SK-N-SH (cell line): ENCODE measurements around the gene WDR90. TPM values are rescaled to one million over a fixed set of nuclear protein-coding genes. Genes with fewer than 3 reads are reported as not detected.

Source experiments
- CTCF ChIA-PET: fragments of 300-600, 350-600 bp; formaldehyde crosslinking; extraction: SDS; loops from one replicate; lab custom pipeline; 2021; lab: Yijun Ruan, JAX
- POLR2A ChIA-PET: fragments of 350-600 bp; sonication (Branson Sonifier 250); formaldehyde crosslinking; extraction: SDS; loops from one replicate; lab custom pipeline; 2020; ENCODE audit warnings: antibody characterized with exemption, inconsistent platforms; lab: Yijun Ruan, JAX
- DNase-seq: peaks from one replicate; pipeline ENCODE4 v3.0.0; 2012
- H2AFZ ChIP-seq: fragments of 200-600 bp; sonication (generic); 2 replicates; pipeline ENCODE4 v1.8.1; 2016; ENCODE audit warnings: antibody characterized with exemption, mild to moderate bottlenecking, low read depth
- H3F3A ChIP-seq: fragments of 200-600 bp; sonication (generic); replicated peaks from 2 replicates; pipeline ENCODE3; 2016; ENCODE audit warnings: antibody characterized with exemption, mild to moderate bottlenecking; ENCODE audit not compliant: insufficient read depth
- H3K27ac ChIP-seq, 2 experiments: fragments of 200-500 bp in 1 of 2; fragments of 200-600 bp in 1 of 2; sonication (Bioruptor generic) in 1 of 2; sonication (generic), shearing (Covaris generic) in 1 of 2; 2 replicates each; pipeline versions ENCODE4 v1.5.1 to v1.6.1; 2014 to 2016; ENCODE audit warnings: low read depth in 2 of 2, inconsistent platforms in 1 of 2, low read length in 1 of 2, mild to moderate bottlenecking in 1 of 2, mixed read lengths in 1 of 2
- H3K27me3 ChIP-seq: fragments of 200-600 bp; sonication (generic), shearing (Covaris generic); 2 replicates; pipeline ENCODE4 v1.6.1; 2016; ENCODE audit warnings: mixed run types; ENCODE audit not compliant: insufficient read depth
- H3K36me3 ChIP-seq, 2 experiments: fragments of 200-500 bp in 1 of 2; fragments of 200-600 bp in 1 of 2; sonication (Bioruptor generic) in 1 of 2; sonication (generic) in 1 of 2; replicated peaks in 1 of 2; 2 replicates each; pipeline versions ENCODE3 to v1.5.1; 2014 to 2016; ENCODE audit warnings: low read length in 1 of 2, mild to moderate bottlenecking in 1 of 2; ENCODE audit not compliant: insufficient read depth in 2 of 2, control insufficient read depth in 1 of 2
- H3K4me1 ChIP-seq, 2 experiments: fragments of 200-500 bp in 1 of 2; fragments of 200-600 bp in 1 of 2; sonication (Bioruptor generic) in 1 of 2; sonication (generic), shearing (Covaris generic) in 1 of 2; 2 replicates each; pipeline versions ENCODE4 v1.5.1 to v1.6.1; 2014 to 2016; ENCODE audit warnings: low read depth in 1 of 2, low read length in 1 of 2, mixed run types in 1 of 2; ENCODE audit not compliant: insufficient read depth in 2 of 2, control insufficient read depth in 1 of 2
- H3K4me2 ChIP-seq: fragments of 200-600 bp; sonication (generic), shearing (Covaris generic); 2 replicates; pipeline ENCODE4 v1.6.1; 2017; ENCODE audit warnings: mixed run types
- H3K4me3 ChIP-seq, 2 experiments: fragments of 200-500 bp in 1 of 2; fragments of 200-600 bp in 1 of 2; sonication (Bioruptor generic) in 1 of 2; sonication (generic), shearing (Covaris generic) in 1 of 2; 2 replicates each; pipeline versions ENCODE4 v1.5.1 to v1.8.1; 2014 to 2016; ENCODE audit warnings: low read depth in 2 of 2, inconsistent platforms in 1 of 2, low read length in 1 of 2, mild to moderate bottlenecking in 1 of 2, mixed read lengths in 1 of 2, moderate library complexity in 1 of 2
- H3K79me2 ChIP-seq: fragments of 200-600 bp; sonication (generic); 2 replicates; pipeline ENCODE4 v1.8.1; 2017; ENCODE audit warnings: mild to moderate bottlenecking; ENCODE audit not compliant: insufficient read depth
- H3K9ac ChIP-seq: fragments of 200-600 bp; sonication (generic); 2 replicates; pipeline ENCODE4 v1.6.1; 2017; ENCODE audit warnings: mixed run types
- H3K9me2 ChIP-seq: fragments of 200-600 bp; sonication (generic); 2 replicates; pipeline ENCODE4 v1.6.1; 2017; ENCODE audit warnings: mixed run types
- H3K9me3 ChIP-seq: fragments of 200-600 bp; sonication (generic); 2 replicates; pipeline ENCODE4 v1.6.1; 2017; ENCODE audit warnings: mixed run types, mild to moderate bottlenecking, moderate library complexity
- H4K20me1 ChIP-seq: fragments of 200-600 bp; sonication (generic); 2 replicates; pipeline ENCODE4 v1.6.1; 2017; ENCODE audit warnings: mild to moderate bottlenecking, mixed run types; ENCODE audit not compliant: insufficient read depth
- CHD2 ChIP-seq: fragments of 150-350 bp; IDR thresholded peaks from 2 replicates; pipeline ENCODE4 v1.6.1; 2018; ENCODE audit warnings: low read length; ENCODE audit not compliant: partially characterized antibody
- ELF1 ChIP-seq: IDR thresholded peaks from 2 replicates; pipeline ENCODE4 v1.4.0; 2012
- FOXJ3 ChIP-seq: sonication (generic); formaldehyde crosslinking; IDR thresholded peaks from 2 replicates; pipeline ENCODE4 v1.5.1; 2020; ENCODE audit warnings: mild to moderate bottlenecking, missing genetic modification reagents
- FOXM1 ChIP-seq: IDR thresholded peaks from 2 replicates; pipeline ENCODE4 v1.4.0; 2012; ENCODE audit warnings: low read depth, mild to moderate bottlenecking
- MEF2A ChIP-seq: IDR thresholded peaks from 2 replicates; pipeline ENCODE4 v1.4.0; 2012; ENCODE audit warnings: low read depth, borderline replicate concordance
- NFIC ChIP-seq: IDR thresholded peaks from 2 replicates; pipeline ENCODE4 v1.4.0; 2012; ENCODE audit warnings: borderline replicate concordance
- NRF1 ChIP-seq: IDR thresholded peaks from 2 replicates; pipeline ENCODE4 v1.6.1; 2012; ENCODE audit warnings: low read depth, mild to moderate bottlenecking, low read length
- POLR2AphosphoS5 ChIP-seq: IDR thresholded peaks from 2 replicates; pipeline ENCODE4 v1.6.1; 2012; ENCODE audit warnings: low read depth, low read length
- RFX5 ChIP-seq: IDR thresholded peaks from 2 replicates; pipeline ENCODE4 v1.6.1; 2012; ENCODE audit warnings: mild to moderate bottlenecking, improper control_type of control experiment, low read length
- RXRA ChIP-seq: IDR thresholded peaks from 2 replicates; pipeline ENCODE4 v1.4.0; 2012; ENCODE audit warnings: low read depth, mild to moderate bottlenecking, borderline replicate concordance
- SIN3A ChIP-seq: IDR thresholded peaks from 2 replicates; pipeline ENCODE4 v1.6.1; 2012; ENCODE audit warnings: low read depth, mild to moderate bottlenecking, low read length, moderate library complexity, borderline replicate concordance
- TCF12 ChIP-seq: IDR thresholded peaks from 2 replicates; pipeline ENCODE4 v1.4.0; 2012
- USF1 ChIP-seq: IDR thresholded peaks from 2 replicates; pipeline ENCODE4 v1.4.0; 2012; ENCODE audit warnings: low read depth, borderline replicate concordance
- USF2 ChIP-seq: fragments of 150-350 bp; IDR thresholded peaks from 2 replicates; pipeline ENCODE4 v1.6.1; 2017; ENCODE audit warnings: antibody characterized with exemption, low read length, low read depth, borderline replicate concordance
- WGBS: methylation state at CpG from one replicate; pipeline ENCODE4 v1.1.6; 2017; ENCODE audit warnings: low lambda C conversion rate; 5-methylcytosine and 5-hydroxymethylcytosine counted together
- polyA plus RNA-seq, 3 experiments: library from polyadenylated mRNA; depleted of rRNA; stranded (reverse); fragments of >200 nt; gene quantifications; 2 replicates each; pipeline ENCODE4 v1.2.3, GENCODE V29; 2012
- TF ChIP-seq, protein P1 (sequence below): IDR thresholded peaks from 2 replicates; pipeline ENCODE4; 2012
- TF ChIP-seq, protein P2 (sequence below): IDR thresholded peaks from 2 replicates; pipeline ENCODE4 v1.4.0; 2012; ENCODE audit warnings: low read depth, borderline replicate concordance
- TF ChIP-seq, protein P3 (sequence below): fragments of 150-350 bp; IDR thresholded peaks from 2 replicates; pipeline ENCODE4 v1.6.1; 2016; ENCODE audit warnings: mild to moderate bottlenecking, low read depth, low read length

Gene WDR90
- polyA plus RNA-seq, 1 of the 3 experiments (the other 2 are of a cell fraction) = 32.0 TPM

DNA sequence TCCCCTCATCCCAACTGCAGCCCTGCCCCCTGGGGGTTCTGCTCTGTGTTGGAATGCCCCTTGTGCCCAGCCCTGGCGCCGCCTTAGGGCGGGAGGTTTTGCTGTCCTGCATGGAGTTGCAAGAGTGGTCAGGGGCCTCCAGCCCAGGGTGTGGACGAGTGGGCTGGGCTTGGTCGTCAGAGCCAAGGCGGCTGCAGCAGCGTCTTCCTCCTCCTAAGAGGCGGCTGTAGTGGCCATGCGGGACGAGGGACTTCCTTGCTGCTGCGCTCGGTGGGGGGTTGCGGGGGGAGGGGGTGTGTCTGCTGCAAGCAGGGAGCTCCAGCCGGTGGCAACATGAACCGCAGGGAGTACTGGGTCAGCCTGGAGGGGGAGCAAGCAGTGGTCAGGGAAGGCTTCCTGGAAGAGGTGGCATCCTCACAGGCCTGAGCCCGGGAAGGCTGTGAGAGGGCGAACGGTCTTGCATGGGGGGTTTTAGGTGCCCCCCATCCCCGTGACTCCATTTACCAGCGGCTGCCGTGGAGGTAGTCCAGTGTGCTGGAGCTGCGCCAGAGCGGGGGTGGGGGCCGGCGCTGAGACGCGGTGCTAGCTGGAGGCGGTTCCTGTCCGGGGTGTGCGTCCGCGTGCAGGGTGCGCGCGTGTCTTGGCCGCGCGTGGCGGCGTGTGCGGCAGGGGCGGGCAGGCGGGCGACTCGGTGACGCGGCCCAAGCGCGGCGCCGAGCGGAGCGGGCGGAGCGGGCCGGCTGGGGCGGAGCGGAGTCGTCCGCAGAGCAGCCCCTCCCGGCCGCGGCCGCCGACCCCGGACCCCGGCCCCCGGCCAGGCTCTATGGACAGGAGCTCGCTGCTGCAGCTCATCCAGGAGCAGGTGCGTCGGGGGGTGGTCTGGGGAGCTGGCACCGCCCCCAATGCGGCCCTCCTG lies 26.1 kb downstream of the WDR90 start, which contains the start of gene RHBDL1:
Gene RHBDL1 (plus strand): TSS at position 704 of the 916 bp plus-strand sequence. CDS start 120 bp downstream, at position 824.
- H3K9me2 ChIP-seq = no peaks in the 10 kb centered on the region
- H4K20me1 ChIP-seq = no peaks in the 10 kb centered on the region
- H3K79me2 ChIP-seq = peaks cover 2% of the 10 kb centered on the region; the same call in 1 of the 2 replicates
- H3K4me3 ChIP-seq = peak within 1 kb of the TSS in 1 of 2 experiments; percentile 27; a peak in 1 of 4 replicates
- H3K27ac ChIP-seq = no peak within 1 kb of the TSS; a peak in 1 of 4 replicates
- peak; percentile 80 for DNase-seq
- H3K9me3 ChIP-seq = no peaks in the 10 kb centered on the region
- H3K36me3 ChIP-seq = peaks cover 5 to 40% of the 10 kb centered on the region in 2 experiments
- H3K27me3 ChIP-seq = no peaks in the 10 kb centered on the region
- no peak within 1 kb of the TSS for H3K9ac ChIP-seq
- H3K4me1 ChIP-seq = peaks cover 4 to 16% of the 10 kb centered on the region in 2 experiments; a peak in 2 of 4 replicates
- H3K4me2 ChIP-seq = no peak within 1 kb of the TSS
- ChIA-PET CTCF (interaction anchor here (0.6 to 4.6 kb wide), 7 partner anchors 7 to 280 kb away, joined by 3 to 20 read pairs (median 4); partner anchors contain the start of genes RHOT2 and WDR24), POLR2A (interaction anchor here (0.7 to 1.2 kb wide), 5 partner anchors 9 to 745 kb away, joined by 3 to 5 read pairs (median 3); partner anchors contain the start of genes JMJD8 and UQCC4)
- WGBS = 3% methylated on average over 6 of the region's 73 CpGs
- TF ChIP-seq, protein P1, sequence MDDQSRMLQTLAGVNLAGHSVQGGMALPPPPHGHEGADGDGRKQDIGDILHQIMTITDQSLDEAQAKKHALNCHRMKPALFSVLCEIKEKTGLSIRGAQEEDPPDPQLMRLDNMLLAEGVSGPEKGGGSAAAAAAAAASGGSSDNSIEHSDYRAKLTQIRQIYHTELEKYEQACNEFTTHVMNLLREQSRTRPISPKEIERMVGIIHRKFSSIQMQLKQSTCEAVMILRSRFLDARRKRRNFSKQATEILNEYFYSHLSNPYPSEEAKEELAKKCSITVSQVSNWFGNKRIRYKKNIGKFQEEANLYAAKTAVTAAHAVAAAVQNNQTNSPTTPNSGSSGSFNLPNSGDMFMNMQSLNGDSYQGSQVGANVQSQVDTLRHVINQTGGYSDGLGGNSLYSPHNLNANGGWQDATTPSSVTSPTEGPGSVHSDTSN = 0 out of 2 replicates have a peak, but pooled peaks have one; percentile 8
- TF ChIP-seq MEF2A (no peak), NFIC (peak; percentile 35; the same call in 1 of the 2 replicates), SIN3A (peak; percentile 48; the same call in 1 of the 2 replicates), FOXM1 (no peak), CHD2 (no peak)
- H2AFZ ChIP-seq = no peak within 1 kb of the TSS
- H3F3A ChIP-seq = peaks cover 4% of the 10 kb centered on the region

- peaks cover 4 to 18% of the 10 kb centered on the region in 2 experiments; a peak in 2 of 4 replicates for H3K4me1 ChIP-seq
- DNase-seq = no peak
- peaks cover 4% of the 10 kb centered on the region for H4K20me1 ChIP-seq
- no peak overlapping the region for H3K27ac ChIP-seq
- H3K4me3 ChIP-seq = no peak overlapping the region; a peak in 1 of 4 replicates
- ChIA-PET POLR2A (interaction anchor here (0.7 to 1.2 kb wide), 5 partner anchors 9 to 745 kb away, joined by 3 to 5 read pairs (median 3); partner anchors contain the start of genes JMJD8, UQCC4 and WDR90), CTCF (interaction anchor here (0.6 to 4.6 kb wide), 8 partner anchors 8 to 45 kb away, joined by 3 to 20 read pairs (median 4); partner anchors contain the start of genes ANTKMT, RHOT2 and WDR24)
- H3K4me2 ChIP-seq = no peak overlapping the region
- no peaks in the 10 kb centered on the region for H3K9me3 ChIP-seq
- peaks cover 7% of the 10 kb centered on the region for H3K79me2 ChIP-seq
- no peak overlapping the region for H3K9ac ChIP-seq
- H3F3A ChIP-seq = peaks cover 10% of the 10 kb centered on the region
- H3K9me2 ChIP-seq = no peaks in the 10 kb centered on the region
- no peak overlapping the region for H2AFZ ChIP-seq
- H3K27me3 ChIP-seq = no peaks in the 10 kb centered on the region
- 62% methylated on average over 7 of the region's 25 CpGs for WGBS
- TF ChIP-seq USF2 (no peak), FOXM1 (no peak), NFIC (no peak), USF1 (no peak), ELF1 (no peak), TCF12 (no peak), RFX5 (no peak), POLR2AphosphoS5 (no peak), RXRA (no peak), NRF1 (no peak), FOXJ3 (CRISPR knock-in tag) (no peak)
- TF ChIP-seq, protein P2, sequence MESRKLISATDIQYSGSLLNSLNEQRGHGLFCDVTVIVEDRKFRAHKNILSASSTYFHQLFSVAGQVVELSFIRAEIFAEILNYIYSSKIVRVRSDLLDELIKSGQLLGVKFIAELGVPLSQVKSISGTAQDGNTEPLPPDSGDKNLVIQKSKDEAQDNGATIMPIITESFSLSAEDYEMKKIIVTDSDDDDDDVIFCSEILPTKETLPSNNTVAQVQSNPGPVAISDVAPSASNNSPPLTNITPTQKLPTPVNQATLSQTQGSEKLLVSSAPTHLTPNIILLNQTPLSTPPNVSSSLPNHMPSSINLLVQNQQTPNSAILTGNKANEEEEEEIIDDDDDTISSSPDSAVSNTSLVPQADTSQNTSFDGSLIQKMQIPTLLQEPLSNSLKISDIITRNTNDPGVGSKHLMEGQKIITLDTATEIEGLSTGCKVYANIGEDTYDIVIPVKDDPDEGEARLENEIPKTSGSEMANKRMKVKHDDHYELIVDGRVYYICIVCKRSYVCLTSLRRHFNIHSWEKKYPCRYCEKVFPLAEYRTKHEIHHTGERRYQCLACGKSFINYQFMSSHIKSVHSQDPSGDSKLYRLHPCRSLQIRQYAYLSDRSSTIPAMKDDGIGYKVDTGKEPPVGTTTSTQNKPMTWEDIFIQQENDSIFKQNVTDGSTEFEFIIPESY = no peak
- TF ChIP-seq, protein P3, sequence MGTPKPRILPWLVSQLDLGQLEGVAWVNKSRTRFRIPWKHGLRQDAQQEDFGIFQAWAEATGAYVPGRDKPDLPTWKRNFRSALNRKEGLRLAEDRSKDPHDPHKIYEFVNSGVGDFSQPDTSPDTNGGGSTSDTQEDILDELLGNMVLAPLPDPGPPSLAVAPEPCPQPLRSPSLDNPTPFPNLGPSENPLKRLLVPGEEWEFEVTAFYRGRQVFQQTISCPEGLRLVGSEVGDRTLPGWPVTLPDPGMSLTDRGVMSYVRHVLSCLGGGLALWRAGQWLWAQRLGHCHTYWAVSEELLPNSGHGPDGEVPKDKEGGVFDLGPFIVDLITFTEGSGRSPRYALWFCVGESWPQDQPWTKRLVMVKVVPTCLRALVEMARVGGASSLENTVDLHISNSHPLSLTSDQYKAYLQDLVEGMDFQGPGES = no peak
- H3K36me3 ChIP-seq = peaks cover 0 to 32% of the 10 kb centered on the region in 2 experiments
Measured at GRCh38 chr16:675884-676564, 26.9 kb downstream of the WDR90 start.
